Measurements from ENCODE around the gene OTOP2. TPM values are rescaled to one million over a fixed set of nuclear protein-coding genes. Genes with fewer than 3 reads are reported as not detected.

OTOP2 gene
- total RNA-seq, 1 donor from 2014 or later: not detected

DNA sequence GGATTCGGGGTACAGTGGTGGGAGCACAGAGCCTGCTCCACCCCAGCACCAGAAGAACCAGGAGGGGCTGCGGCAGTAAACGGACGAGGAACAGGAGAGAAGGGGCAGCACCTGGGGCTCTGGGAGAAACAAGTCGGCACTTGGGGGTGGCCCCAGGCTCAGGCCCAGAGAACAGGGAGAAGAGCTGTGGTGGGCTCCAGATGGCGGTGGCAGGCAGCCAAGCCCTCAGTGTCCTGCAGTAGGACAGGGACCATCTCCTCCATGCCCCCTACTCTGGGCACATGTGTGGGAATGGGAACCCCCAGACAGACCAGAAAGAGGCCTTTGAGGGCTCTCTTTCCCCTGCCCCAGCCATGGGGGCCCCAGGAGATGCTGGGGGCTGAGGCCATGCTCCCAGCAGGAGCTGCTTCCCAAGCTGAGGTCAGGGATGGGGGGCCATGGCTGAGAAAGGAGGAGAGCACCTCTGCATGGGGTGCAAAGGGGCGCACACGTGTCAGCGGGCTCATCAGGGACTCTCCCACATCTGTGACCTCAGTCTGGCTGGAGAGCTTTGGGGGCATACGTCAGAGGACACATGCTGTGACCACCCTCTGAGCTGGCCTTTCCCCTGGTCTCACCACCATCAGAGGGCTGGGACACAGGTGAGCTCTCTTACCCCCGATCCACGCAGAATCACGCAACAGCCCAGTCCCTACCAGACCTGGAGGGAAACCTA lies 7.8 kb upstream of the OTOP2 start:
- no peak overlapping the region for H3K9ac ChIP-seq (ENCODE audit: low read depth in 1 of 3, low read length in 3 of 3)
- H3K36me3 ChIP-seq (ENCODE audit: control insufficient read depth in 3 of 3, insufficient read depth in 3 of 3, low read length in 3 of 3): no peaks in the 10 kb centered on the region
- no peak overlapping the region for H3K4me3 ChIP-seq (ENCODE audit: low read length in 3 of 3)
- peaks cover 25 to 52% (median 41%) of the 10 kb centered on the region in 3 donors for H3K27me3 ChIP-seq (ENCODE audit: control insufficient read depth in 3 of 3, insufficient read depth in 3 of 3, low read length in 3 of 3)
- no peaks in the 10 kb centered on the region for H3K9me3 ChIP-seq (ENCODE audit: control insufficient read depth in 3 of 3, low read length in 3 of 3)
- H3K27ac ChIP-seq (ENCODE audit: low read depth, low read length): no peak overlapping the region
- H3K4me1 ChIP-seq (ENCODE audit: control insufficient read depth in 3 of 3, insufficient read depth in 3 of 3, low read length in 3 of 3): peaks cover 0 to 3% (median 0%) of the 10 kb centered on the region in 3 donors

DNA sequence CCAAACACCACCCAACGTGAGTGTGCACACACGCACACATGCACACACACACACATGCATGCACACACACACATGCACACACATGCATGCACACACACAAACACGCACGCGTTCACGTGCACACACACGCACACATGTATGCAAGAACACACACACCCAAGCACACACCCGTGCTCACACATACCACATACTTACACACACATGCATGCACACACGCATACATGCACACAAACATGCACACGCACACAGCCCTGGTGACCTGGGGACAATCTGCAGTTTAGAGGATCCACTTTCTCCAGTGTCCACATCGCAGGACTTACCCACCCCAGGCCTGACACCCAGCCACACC lies 7.2 kb upstream of the OTOP2 start:
- Histone ChIP-seq H3K4me1 (ENCODE audit: control insufficient read depth in 3 of 3, insufficient read depth in 3 of 3, low read length in 3 of 3) (peaks cover 0 to 3% (median 0%) of the 10 kb centered on the region in 3 donors), H3K9ac (ENCODE audit: low read depth in 1 of 3, low read length in 3 of 3) (no peak overlapping the region), H3K27ac (ENCODE audit: low read depth, low read length) (no peak overlapping the region), H3K27me3 (ENCODE audit: control insufficient read depth in 3 of 3, insufficient read depth in 3 of 3, low read length in 3 of 3) (peaks cover 30 to 57% (median 46%) of the 10 kb centered on the region in 3 donors), H3K9me3 (ENCODE audit: control insufficient read depth in 3 of 3, low read length in 3 of 3) (no peaks in the 10 kb centered on the region), H3K36me3 (ENCODE audit: control insufficient read depth in 3 of 3, insufficient read depth in 3 of 3, low read length in 3 of 3) (no peaks in the 10 kb centered on the region), H3K4me3 (ENCODE audit: low read length in 3 of 3) (no peak overlapping the region)

DNA sequence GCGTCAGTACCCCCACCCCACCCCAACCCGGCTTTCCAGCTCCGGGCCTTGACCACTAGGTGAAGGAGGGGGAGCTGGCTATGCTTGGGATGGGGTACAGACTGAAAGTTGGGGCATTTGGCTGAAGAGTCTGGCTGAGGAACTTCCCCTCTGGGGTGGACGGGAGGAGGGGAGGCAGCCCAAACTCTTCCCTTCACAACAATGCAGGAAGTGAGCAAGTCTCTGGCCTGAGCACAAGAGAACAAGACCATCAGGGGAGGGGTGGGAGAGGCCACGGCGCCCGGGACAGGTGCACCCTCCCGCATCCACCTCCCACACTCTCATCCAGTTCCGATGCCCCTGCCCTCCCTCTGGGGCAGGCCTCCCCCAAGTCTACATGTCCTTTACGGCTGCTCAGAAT lies 6.6 kb upstream of the OTOP2 start:
- Histone ChIP-seq H3K4me3 (ENCODE audit: low read length in 3 of 3) (no peak overlapping the region), H3K27ac (ENCODE audit: low read depth, low read length) (no peak overlapping the region), H3K9ac (ENCODE audit: low read depth in 1 of 3, low read length in 3 of 3) (no peak overlapping the region), H3K36me3 (ENCODE audit: control insufficient read depth in 3 of 3, insufficient read depth in 3 of 3, low read length in 3 of 3) (no peaks in the 10 kb centered on the region), H3K9me3 (ENCODE audit: control insufficient read depth in 3 of 3, low read length in 3 of 3) (no peaks in the 10 kb centered on the region), H3K27me3 (ENCODE audit: control insufficient read depth in 3 of 3, insufficient read depth in 3 of 3, low read length in 3 of 3) (peaks cover 36 to 62% (median 50%) of the 10 kb centered on the region in 3 donors), H3K4me1 (ENCODE audit: control insufficient read depth in 3 of 3, insufficient read depth in 3 of 3, low read length in 3 of 3) (peaks cover 0 to 3% (median 0%) of the 10 kb centered on the region in 3 donors)

DNA sequence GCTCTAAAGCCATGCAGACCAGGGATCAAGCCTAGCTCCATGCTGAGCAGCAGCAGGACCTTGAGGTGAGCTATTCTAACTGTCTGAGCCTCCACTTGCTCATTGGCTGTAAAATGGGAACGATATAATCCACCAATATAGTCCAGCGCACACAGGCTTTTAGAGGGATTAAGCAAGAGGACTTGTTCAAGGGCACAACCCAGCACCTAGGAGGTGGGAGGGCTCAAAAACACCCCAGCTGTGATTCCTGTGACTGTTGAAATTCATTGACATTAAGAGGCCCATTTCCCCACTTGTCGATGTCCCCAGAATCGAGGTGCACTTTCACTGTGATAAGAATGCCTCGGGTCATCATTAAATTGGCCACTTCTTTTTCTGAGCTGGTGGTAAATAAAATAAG lies 5.2 kb upstream of the OTOP2 start:
- H3K4me3 ChIP-seq (ENCODE audit: low read length in 3 of 3): no peak overlapping the region
- peaks cover under 1 to 8% (median 2%) of the 10 kb centered on the region in 3 donors for H3K4me1 ChIP-seq (ENCODE audit: control insufficient read depth in 3 of 3, insufficient read depth in 3 of 3, low read length in 3 of 3)

DNA sequence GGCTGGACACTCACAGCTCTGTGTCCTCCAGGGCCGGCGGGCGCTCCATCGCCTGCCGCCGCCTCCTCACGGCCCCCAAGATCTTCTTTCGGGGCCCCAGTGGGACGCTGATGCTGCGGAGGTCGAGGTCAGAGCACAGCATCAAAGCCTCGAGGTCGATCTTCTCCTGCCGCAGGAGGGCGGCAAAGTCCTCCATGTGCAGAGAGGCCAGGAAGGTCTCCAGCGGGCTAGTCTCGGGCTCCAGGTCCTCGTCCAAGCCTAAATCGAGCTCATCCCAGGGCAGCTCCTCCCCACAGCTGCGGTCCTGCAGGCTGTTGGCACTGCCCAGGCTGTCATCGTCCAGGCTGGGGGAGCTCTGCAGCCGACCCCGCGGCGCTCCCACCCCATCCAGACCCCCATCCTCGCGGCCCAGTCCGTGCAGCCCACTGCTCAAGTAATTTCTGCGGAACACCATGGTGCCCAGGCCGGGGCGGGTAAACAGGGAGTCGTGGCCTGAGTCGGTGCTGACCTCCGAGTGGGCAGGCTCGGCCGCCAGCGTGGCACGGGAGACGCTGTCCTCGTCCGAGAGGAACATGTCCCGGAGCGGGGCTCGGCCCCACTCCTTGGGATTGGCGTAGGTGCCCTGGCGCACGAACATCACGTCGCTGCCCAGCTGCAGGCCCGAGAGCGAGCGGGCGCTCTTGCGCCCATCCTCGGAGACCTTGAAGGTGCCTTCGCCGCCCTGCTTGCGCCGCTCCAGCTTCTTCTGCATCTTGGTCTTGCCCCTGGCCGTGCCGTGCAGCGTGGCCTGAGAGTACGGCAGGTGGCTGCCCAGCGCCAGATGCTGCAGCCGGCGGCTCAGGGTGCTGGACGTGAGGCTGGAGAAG lies 4.4 kb upstream of the OTOP2 start:
- Histone ChIP-seq H3K4me1 (ENCODE audit: control insufficient read depth in 3 of 3, insufficient read depth in 3 of 3, low read length in 3 of 3) (peaks cover 3 to 11% (median 6%) of the 10 kb centered on the region in 3 donors), H3K27ac (ENCODE audit: low read depth, low read length) (no peak overlapping the region), H3K9me3 (ENCODE audit: control insufficient read depth in 3 of 3, low read length in 3 of 3) (no peaks in the 10 kb centered on the region), H3K4me3 (ENCODE audit: low read length in 3 of 3) (no peak overlapping the region), H3K9ac (ENCODE audit: low read depth in 1 of 3, low read length in 3 of 3) (no peak overlapping the region), H3K27me3 (ENCODE audit: control insufficient read depth in 3 of 3, insufficient read depth in 3 of 3, low read length in 3 of 3) (peaks cover 57 to 81% (median 67%) of the 10 kb centered on the region in 3 donors), H3K36me3 (ENCODE audit: control insufficient read depth in 3 of 3, insufficient read depth in 3 of 3, low read length in 3 of 3) (no peaks in the 10 kb centered on the region)

More for the DNA sequence above, 5.2 kb upstream of the OTOP2 start:
- H3K9me3 ChIP-seq (ENCODE audit: control insufficient read depth in 3 of 3, low read length in 3 of 3): no peaks in the 10 kb centered on the region
- peaks cover 50 to 74% (median 59%) of the 10 kb centered on the region in 3 donors for H3K27me3 ChIP-seq (ENCODE audit: control insufficient read depth in 3 of 3, insufficient read depth in 3 of 3, low read length in 3 of 3)
- no peak overlapping the region for H3K27ac ChIP-seq (ENCODE audit: low read depth, low read length)
- H3K9ac ChIP-seq (ENCODE audit: low read depth in 1 of 3, low read length in 3 of 3): no peak overlapping the region
- H3K36me3 ChIP-seq (ENCODE audit: control insufficient read depth in 3 of 3, insufficient read depth in 3 of 3, low read length in 3 of 3): no peaks in the 10 kb centered on the region

DNA sequence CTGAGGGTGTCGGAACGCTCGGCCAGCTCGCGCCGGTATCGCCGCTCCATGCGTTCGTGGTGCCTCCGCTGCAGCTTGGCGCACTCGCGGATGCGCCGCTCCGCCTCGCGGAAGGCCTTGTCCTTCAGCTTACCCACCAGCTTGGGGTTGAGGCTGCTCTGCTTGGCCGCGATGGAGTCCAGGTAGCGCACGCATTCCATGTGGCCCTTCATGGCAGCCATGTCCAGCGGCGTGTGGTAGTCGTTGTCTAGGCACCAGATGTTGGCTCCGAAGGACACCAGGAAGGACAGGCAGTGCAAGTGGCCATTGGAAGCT lies 3.8 kb upstream of the OTOP2 start:
- H3K9me3 ChIP-seq (ENCODE audit: control insufficient read depth in 3 of 3, low read length in 3 of 3): no peaks in the 10 kb centered on the region
- H3K27me3 ChIP-seq (ENCODE audit: control insufficient read depth in 3 of 3, insufficient read depth in 3 of 3, low read length in 3 of 3): peaks cover 59 to 83% (median 73%) of the 10 kb centered on the region in 3 donors
- H3K4me1 ChIP-seq (ENCODE audit: control insufficient read depth in 3 of 3, insufficient read depth in 3 of 3, low read length in 3 of 3): peaks cover 3 to 14% (median 6%) of the 10 kb centered on the region in 3 donors
- H3K9ac ChIP-seq (ENCODE audit: low read depth in 1 of 3, low read length in 3 of 3): no peak overlapping the region
- no peak overlapping the region for H3K4me3 ChIP-seq (ENCODE audit: low read length in 3 of 3)
- H3K36me3 ChIP-seq (ENCODE audit: control insufficient read depth in 3 of 3, insufficient read depth in 3 of 3, low read length in 3 of 3): no peaks in the 10 kb centered on the region
- no peak overlapping the region for H3K27ac ChIP-seq (ENCODE audit: low read depth, low read length)

DNA sequence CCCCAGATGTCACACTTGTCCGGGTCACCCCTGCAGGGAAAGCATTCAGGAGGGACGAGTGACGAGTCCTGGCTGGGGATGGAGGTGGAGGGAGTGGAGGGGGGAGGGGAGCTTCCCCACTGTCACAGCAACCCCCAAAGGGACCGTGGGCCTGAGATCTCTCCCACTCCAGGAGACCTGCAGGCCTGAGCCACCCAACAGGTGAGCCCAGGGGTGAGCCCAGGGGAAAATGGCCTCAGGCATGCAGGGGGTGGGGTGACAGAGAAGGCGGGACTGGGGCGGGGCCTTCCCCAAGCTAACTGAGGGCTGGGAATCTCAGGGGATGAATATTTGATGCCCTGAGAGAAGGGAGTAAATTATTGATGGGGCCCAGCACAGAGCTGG lies 3.4 kb upstream of the OTOP2 start:
- H3K27me3 ChIP-seq (ENCODE audit: control insufficient read depth in 3 of 3, insufficient read depth in 3 of 3, low read length in 3 of 3): peaks cover 61 to 87% (median 76%) of the 10 kb centered on the region in 3 donors
- no peak overlapping the region for H3K4me3 ChIP-seq (ENCODE audit: low read length in 3 of 3)
- no peaks in the 10 kb centered on the region for H3K36me3 ChIP-seq (ENCODE audit: control insufficient read depth in 3 of 3, insufficient read depth in 3 of 3, low read length in 3 of 3)
- H3K9ac ChIP-seq (ENCODE audit: low read depth in 1 of 3, low read length in 3 of 3): no peak overlapping the region
- no peak overlapping the region for H3K27ac ChIP-seq (ENCODE audit: low read depth, low read length)
- no peaks in the 10 kb centered on the region for H3K9me3 ChIP-seq (ENCODE audit: control insufficient read depth in 3 of 3, low read length in 3 of 3)
- peaks cover 3 to 14% (median 6%) of the 10 kb centered on the region in 3 donors for H3K4me1 ChIP-seq (ENCODE audit: control insufficient read depth in 3 of 3, insufficient read depth in 3 of 3, low read length in 3 of 3)

DNA sequence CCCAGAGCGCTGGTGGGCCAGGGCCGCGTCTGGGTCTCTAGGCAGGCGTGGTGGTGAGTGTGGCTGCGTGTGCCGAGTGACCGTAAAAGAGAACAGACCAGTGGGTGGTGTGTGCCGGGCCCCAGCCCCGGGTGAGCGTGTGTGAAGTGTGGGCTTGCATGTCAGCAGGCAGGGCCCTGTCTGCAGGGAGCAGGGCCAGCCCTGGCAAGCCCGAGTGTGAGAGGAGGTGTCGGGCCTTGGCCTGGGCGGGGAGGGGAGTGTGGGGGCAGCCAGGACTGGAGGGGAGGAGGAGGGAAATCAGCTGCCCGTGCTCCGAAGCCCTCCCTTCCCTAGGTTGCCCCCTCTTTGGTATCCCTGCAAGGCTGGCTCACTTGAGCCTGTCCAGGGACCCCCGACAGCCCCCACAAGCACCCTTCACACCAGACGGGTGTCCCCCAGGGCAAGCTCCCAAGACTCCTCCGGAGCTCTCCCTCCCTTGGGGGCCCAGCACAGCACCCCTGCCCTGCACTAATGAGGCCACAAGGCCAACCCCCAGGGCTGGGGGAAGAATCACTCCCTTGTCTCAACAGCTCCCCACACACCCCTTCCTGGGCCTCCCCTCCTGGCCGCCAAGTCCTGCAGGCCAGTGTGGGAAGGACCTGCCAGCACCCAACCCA lies 2.9 kb upstream of the OTOP2 start:
- peaks cover 3 to 14% (median 6%) of the 10 kb centered on the region in 3 donors for H3K4me1 ChIP-seq (ENCODE audit: control insufficient read depth in 3 of 3, insufficient read depth in 3 of 3, low read length in 3 of 3)
- no peak overlapping the region for H3K4me3 ChIP-seq (ENCODE audit: low read length in 3 of 3)
- H3K9me3 ChIP-seq (ENCODE audit: control insufficient read depth in 3 of 3, low read length in 3 of 3): no peaks in the 10 kb centered on the region
- no peak overlapping the region for H3K27ac ChIP-seq (ENCODE audit: low read depth, low read length)
- peaks cover 64 to 88% (median 80%) of the 10 kb centered on the region in 3 donors for H3K27me3 ChIP-seq (ENCODE audit: control insufficient read depth in 3 of 3, insufficient read depth in 3 of 3, low read length in 3 of 3)
- no peak overlapping the region for H3K9ac ChIP-seq (ENCODE audit: low read depth in 1 of 3, low read length in 3 of 3)
- H3K36me3 ChIP-seq (ENCODE audit: control insufficient read depth in 3 of 3, insufficient read depth in 3 of 3, low read length in 3 of 3): no peaks in the 10 kb centered on the region

DNA sequence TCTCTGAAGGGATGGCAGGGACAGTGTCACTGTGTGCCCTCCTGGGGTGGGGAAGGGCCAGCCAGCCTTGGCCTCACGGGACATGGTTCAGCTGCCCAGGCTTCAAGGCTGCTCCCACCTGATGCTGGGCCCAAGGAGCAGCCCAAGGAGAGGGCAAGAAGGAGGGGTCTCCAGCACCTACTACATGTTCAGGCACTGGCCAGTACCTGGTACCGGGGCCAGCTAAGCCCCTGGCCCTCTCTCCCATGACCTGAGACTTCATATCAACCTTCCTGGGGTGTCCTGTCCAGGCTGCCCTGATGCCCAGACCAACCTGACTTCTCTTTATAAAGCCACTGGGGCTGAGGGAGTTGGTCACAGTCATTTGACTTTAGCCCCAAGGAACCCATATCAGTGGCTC lies 2.3 kb upstream of the OTOP2 start:
- no peak overlapping the region for H3K4me3 ChIP-seq (ENCODE audit: low read length in 3 of 3)
- H3K4me1 ChIP-seq (ENCODE audit: control insufficient read depth in 3 of 3, insufficient read depth in 3 of 3, low read length in 3 of 3): peaks cover 3 to 14% (median 6%) of the 10 kb centered on the region in 3 donors
- H3K9me3 ChIP-seq (ENCODE audit: control insufficient read depth in 3 of 3, low read length in 3 of 3): no peaks in the 10 kb centered on the region
- H3K36me3 ChIP-seq (ENCODE audit: control insufficient read depth in 3 of 3, insufficient read depth in 3 of 3, low read length in 3 of 3): no peaks in the 10 kb centered on the region
- peaks cover 61 to 86% (median 75%) of the 10 kb centered on the region in 3 donors for H3K27me3 ChIP-seq (ENCODE audit: control insufficient read depth in 3 of 3, insufficient read depth in 3 of 3, low read length in 3 of 3)
- no peak overlapping the region for H3K9ac ChIP-seq (ENCODE audit: low read depth in 1 of 3, low read length in 3 of 3)
- no peak overlapping the region for H3K27ac ChIP-seq (ENCODE audit: low read depth, low read length)
